ENCODE results near the gene HSPA9. TPM values are rescaled to one million over a fixed set of nuclear protein-coding genes. Genes with fewer than 3 reads are reported as not detected.

The HSPA9 gene
- total and polyA plus RNA-seq, 2 of the 8 experiments (the other 6 are each of a cell fraction or from before 2014, with no cell fraction given): 191 to 395 TPM

- Histone ChIP-seq H3K18ac (ENCODE audit: extremely low read depth, low read length) (no peak overlapping the region), H3K27me3 (replicated peaks in 1 of 4; ENCODE audit: control insufficient read depth in 3 of 4, extremely low read depth in 1 of 4, insufficient read depth in 3 of 4, low read length in 3 of 4) (no peaks in the 10 kb centered on the region), H3K9me3 (ENCODE audit: insufficient read depth in 2 of 2, low read depth in 1 of 2, low read length in 1 of 2) (no peaks in the 10 kb centered on the region), H2BK15ac (ENCODE audit: low read length) (no peak overlapping the region), H3K14ac (ENCODE audit: insufficient read length) (no peak overlapping the region), H2BK5ac (ENCODE audit: low read depth, low read length) (no peak overlapping the region), H2BK12ac (ENCODE audit: low read depth, low read length) (no peak overlapping the region), H3K23ac (ENCODE audit: insufficient read length) (no peak overlapping the region), H3K79me1 (ENCODE audit: low read depth, low read length) (peaks cover 3% of the 10 kb centered on the region; the same call in 1 of the 2 replicates), H3K4me2 (ENCODE audit: insufficient read depth in 1 of 2, low read depth in 2 of 2, low read length in 2 of 2) (no peak overlapping the region), H3K36me3 (ENCODE audit: control insufficient read depth in 2 of 4, insufficient read depth in 4 of 4, low read length in 3 of 4) (peaks cover 25 to 80% (median 60%) of the 10 kb centered on the region in 4 experiments), H4K91ac (replicated peaks; ENCODE audit: insufficient read length, low read length) (no peak overlapping the region), H3K23me2 (ENCODE audit: low read depth, low read length) (no peaks in the 10 kb centered on the region), H3K56ac (replicated peaks; ENCODE audit: insufficient read length, low read depth, low read length) (no peak overlapping the region), H2AK5ac (ENCODE audit: low read depth, low read length) (no peak overlapping the region), H3K27ac (ENCODE audit: low read depth, low read length) (no peak overlapping the region), H3K4me1 (replicated peaks in 1 of 4; ENCODE audit: control insufficient read depth in 3 of 4, insufficient read depth in 4 of 4, low read length in 3 of 4) (no peaks in the 10 kb centered on the region), H2BK120ac (replicated peaks; ENCODE audit: low read depth, low read length) (no peak overlapping the region), H4K20me1 (replicated peaks in 1 of 2; ENCODE audit: control insufficient read depth in 1 of 2, insufficient read depth in 2 of 2, low read length in 2 of 2) (peaks cover 5 to 7% of the 10 kb centered on the region in 2 experiments), H2AFZ (ENCODE audit: low read length) (no peak overlapping the region), H4K8ac (ENCODE audit: extremely low read depth, insufficient read depth, low read length) (no peak overlapping the region), H2BK20ac (ENCODE audit: low read length) (no peak overlapping the region), H4K5ac (ENCODE audit: insufficient read length, low read depth, low read length) (no peak overlapping the region), H3K4ac (replicated peaks; ENCODE audit: insufficient read length, low read depth, low read length) (no peak overlapping the region), H3K79me2 (ENCODE audit: control insufficient read depth in 1 of 2, insufficient read depth in 2 of 2, low read length in 2 of 2) (peaks cover 0 to 20% of the 10 kb centered on the region in 2 experiments; a peak in 2 of 4 replicates), H3K4me3 (ENCODE audit: extremely low read depth in 1 of 4, insufficient read depth in 2 of 4, low read depth in 3 of 4, low read length in 4 of 4) (no peak overlapping the region), H3K9ac (replicated peaks in 1 of 4; ENCODE audit: extremely low read depth in 1 of 4, low read depth in 3 of 4, low read length in 3 of 4) (no peak overlapping the region)
- WGBS, 2 experiments (ENCODE audit: extremely low coverage in 1 of 2, insufficient coverage in 1 of 2, insufficient read length in 1 of 2, insufficient replicate concordance in 2 of 2, low coverage in 1 of 2, low lambda C conversion rate in 2 of 2, missing lambda C conversion rate in 1 of 2): 93% methylated on average over 3 of the region's 3 CpGs; no CpG with 5 or more reads in 1 of the 2 experiments
- ChIA-PET CTCF (ENCODE audit: partially characterized antibody) (interaction anchor here (1.0 to 2.3 kb wide), 4 partner anchors 12 to 32 kb away, joined by 5 to 8 read pairs (median 6); no protein-coding TSS in a partner anchor), POLR2A (ENCODE audit: partially characterized antibody) (interaction anchor here (0.5 to 4.5 kb wide), 4 partner anchors 12 to 761 kb away, joined by 3 to 25 read pairs (median 3); no protein-coding TSS in a partner anchor)
- no peak for DNase-seq (ENCODE audit: low read depth in 1 of 2, low spot score in 2 of 2)
- FAIRE-seq: no peak
- no peak for TF ChIP-seq MAFK (IDR thresholded peaks at IDR 0.05; ENCODE audit: low read depth, low read length)
Observed at GRCh38 chr5:138515556-138516245, 59.5 kb downstream of the HSPA9 start.
